GM21737 (cell line): ENCODE results near the gene SDF2.

Experiments
- ATAC-seq: cut with Tn5 transposase; IDR thresholded peaks from one replicate; pipeline ENCODE4 v1.9.1; 2021; ENCODE audit warnings: mild to moderate bottlenecking, moderate library complexity; ENCODE audit not compliant: unreplicated experiment

Gene SDF2, protein sequence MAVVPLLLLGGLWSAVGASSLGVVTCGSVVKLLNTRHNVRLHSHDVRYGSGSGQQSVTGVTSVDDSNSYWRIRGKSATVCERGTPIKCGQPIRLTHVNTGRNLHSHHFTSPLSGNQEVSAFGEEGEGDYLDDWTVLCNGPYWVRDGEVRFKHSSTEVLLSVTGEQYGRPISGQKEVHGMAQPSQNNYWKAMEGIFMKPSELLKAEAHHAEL

GRCh38 chr17:28661635-28662526 lies at the start of gene SDF2, which contains the start of gene SUPT6H:
SDF2 (minus strand) TSS chr17:28661906; CDS start chr17:28661876, 30 bp downstream.
SUPT6H (plus strand) TSS chr17:28662205; CDS start chr17:28673402, 11,197 bp downstream.
- peak; percentile 69 for ATAC-seq

GRCh38 chr17:28710861-28711722 lies 49.4 kb upstream of the SDF2 start:
- ATAC-seq: peak; percentile 64

DNA sequence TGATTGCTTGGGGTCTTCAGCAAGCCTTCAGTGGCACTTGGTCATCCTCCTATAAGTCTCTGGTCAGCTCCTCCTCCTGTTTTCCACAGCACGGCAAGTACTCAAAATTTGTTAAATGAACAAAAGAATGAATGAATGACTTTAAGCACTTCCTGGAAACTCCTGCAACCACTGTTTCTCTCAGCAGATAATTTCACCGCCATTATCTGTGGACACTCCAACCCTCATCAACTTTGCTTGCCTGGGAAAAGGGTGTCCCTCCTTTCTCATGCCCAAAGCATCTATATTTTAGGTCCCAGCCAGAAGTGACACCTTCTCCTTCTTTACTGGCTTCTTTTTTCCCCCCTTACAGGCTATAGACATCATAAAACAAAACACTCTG lies 45.6 kb upstream of the SDF2 start:
- ATAC-seq: no peak

DNA sequence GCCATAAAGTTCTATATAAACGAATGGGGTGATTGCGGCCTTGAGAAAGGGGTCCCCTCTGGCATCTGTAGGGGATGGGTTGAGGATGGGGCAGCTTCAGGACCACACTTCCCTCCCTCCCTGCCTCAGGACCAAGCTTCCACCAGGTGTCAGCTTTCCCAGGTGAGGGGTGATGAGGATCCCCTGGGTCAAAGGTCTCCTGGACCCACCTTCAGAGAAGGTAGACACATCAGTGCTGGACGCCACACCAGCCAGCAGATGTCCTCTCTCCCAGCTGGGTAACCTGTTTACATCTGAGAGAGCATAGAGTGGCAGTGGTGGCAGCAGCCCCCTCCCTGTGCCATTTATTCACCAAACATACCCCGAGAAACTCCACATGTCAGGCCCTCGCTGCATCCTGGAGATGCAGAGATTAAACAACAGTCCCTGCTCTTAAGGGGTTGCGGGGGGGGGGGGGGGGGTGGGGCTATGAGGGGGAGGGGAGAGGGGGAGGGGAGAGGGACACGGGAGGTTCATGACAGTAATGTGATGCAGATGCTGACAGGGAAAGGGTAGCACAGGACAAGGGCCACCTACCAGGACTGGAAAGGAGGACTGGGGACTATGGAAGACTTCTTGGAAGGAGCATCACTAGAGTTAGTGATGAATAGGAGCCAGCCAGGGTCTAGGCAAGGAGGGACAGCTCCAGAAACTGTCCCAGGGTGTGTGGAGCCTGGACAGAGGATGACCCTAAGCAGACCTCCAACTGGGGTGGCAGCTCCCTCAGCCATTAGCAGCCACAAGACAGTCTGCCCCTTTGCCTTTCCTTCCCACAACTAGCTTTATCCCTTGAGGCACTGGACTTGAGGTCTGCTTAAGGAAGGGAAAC lies 45.0 kb upstream of the SDF2 start:
- ATAC-seq: no peak

GRCh38 chr17:28705728-28706334 lies 44.1 kb upstream of the SDF2 start:
- no peak for ATAC-seq

DNA sequence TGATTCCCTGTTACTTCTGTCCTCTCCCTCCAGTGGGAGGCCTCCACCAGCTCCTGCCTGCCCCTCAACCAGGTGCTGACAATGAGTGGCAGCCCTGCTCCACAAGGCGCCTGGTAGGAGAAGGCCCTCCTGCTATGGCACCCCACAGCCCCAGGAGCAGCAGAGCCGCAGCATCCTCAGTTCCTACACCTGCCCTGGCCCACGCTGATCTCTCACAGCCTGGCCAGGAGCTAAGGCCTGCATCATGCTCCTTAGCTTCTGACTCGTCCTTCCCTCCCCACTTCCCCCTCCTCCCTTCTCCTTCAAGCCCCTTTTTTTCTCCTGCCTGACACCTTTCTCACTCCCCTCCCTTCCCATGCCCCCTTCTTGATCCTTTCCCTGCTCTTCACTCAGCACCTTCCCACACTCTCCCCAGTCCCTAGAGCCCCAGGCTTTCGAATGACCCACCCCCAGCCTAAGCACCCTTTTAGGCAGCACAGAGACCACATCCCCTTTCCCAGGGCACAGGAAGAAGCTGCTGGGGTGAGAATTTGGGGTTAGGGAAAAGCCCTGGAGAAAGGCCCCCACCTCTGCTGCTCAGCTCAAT lies 43.5 kb upstream of the SDF2 start:
- no peak for ATAC-seq

- no peak for ATAC-seq
Measured at GRCh38 chr17:28704219-28704858, 42.6 kb upstream of the SDF2 start.

GRCh38 chr17:28703552-28704218 lies 42.0 kb upstream of the SDF2 start:
- ATAC-seq: no peak

GRCh38 chr17:28702752-28703150 lies 41.0 kb upstream of the SDF2 start:
- ATAC-seq: no peak

DNA sequence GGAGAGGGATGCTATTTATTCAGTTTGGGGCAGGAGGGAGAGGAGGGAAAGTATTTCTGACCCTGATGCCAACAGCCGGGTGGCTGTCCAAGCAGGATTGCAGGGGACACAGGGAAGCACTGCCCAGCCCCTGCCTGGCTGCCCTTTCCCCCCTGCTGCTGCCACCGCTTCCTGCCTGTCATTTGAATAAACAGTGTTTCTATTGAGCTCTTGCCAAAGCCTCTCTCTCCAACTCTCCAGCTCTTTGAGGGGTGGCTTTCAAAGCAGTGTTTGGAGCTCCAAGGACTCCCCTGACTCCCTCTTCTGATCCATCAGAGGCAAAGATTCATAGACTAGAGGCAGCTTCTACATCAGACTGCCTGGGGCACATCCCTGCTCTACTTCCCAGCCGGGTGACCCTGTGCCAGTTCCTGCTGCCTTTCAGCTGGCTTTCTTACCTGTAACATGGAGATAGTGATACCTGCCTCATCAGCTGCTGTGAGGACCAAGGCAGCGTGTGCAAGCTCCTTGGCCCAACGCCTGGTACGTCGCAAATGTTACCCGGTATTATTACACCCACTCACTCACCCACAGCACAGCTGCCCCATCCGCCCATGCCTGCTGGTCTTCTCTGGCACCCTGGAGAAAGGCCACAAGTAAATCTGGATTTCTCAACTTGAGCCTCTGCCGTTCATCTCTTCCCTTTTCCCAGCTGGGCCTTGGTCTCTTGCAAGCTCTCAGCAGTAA lies 40.5 kb upstream of the SDF2 start:
- no peak for ATAC-seq

GRCh38 chr17:28700830-28701492 lies 39.3 kb upstream of the SDF2 start:
- ATAC-seq: no peak

GRCh38 chr17:28700278-28700677 lies 38.6 kb upstream of the SDF2 start:
- no peak for ATAC-seq

DNA sequence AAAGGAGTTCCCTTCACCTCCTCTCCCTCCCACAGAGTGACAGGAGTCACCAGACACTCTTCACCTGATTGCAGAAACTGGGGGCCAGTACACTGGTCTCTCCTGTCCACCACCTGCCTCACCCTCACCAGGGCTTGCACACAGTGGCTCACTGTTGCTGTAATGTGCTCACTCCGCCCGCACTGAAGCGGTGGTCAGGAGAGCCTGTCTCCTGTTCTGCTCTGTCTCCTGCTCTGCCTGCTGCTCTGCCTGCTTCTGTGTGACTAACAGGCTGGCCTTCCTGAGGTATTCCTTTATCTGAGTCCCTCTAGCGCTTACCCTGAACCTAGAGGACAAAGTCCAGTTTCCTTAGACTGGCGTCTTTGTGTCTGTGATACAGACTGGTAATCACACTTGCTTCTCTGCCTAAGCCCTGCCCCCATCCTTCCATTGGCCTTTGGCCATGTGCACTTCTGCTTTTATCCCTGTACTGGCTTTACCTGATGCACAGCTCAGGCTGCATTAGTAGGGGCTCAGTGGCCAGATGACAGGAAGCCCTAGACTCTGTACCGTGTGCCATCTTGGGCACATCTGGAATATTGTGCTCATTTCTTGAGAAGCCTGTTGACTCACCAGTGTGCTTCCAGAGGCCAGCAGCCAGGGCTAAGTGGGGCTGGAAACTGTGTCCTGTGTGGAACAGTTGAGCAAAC lies 36.7 kb upstream of the SDF2 start:
- ATAC-seq: no peak

DNA sequence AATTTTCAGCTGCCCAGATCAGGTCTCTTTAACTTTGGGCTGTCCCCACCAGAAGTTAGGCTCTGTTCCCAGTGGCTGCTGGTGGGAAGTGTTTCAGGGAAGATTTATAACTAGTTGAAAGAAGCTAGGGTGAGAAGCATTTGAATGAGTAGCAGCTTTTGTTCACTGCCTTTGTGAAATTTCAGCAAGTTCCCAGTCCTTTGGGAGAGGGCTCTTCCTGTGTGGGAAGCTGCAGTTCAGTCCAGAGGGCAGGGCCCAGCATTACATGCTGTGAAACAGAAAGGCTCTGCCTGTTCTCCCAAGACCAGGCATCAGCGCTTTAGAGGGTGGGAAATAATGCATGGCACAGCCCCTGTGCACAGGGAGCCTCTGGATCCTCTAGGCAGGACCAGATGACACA lies 32.2 kb upstream of the SDF2 start:
- ATAC-seq: no peak

DNA sequence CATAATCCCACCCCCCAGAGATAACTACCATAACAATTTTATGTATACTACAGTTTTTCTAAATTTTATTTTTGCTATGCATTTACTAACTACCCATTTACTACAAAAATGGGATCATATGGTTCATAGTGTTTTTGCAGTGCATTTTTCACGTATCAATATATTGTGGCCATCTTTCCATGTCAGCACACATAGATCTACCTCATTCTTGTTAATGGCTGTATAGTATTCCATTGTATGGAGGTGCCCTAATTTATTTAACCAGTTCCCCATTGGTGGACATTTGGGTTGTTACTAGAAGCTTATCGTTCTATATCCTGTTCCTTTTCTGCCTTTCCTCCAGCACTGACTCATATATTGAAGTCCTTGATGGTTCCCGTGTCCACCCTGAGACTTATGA lies 27.3 kb upstream of the SDF2 start:
- no peak for ATAC-seq

- ATAC-seq: no peak
Measured at GRCh38 chr17:28688481-28688880, 26.8 kb upstream of the SDF2 start.

DNA sequence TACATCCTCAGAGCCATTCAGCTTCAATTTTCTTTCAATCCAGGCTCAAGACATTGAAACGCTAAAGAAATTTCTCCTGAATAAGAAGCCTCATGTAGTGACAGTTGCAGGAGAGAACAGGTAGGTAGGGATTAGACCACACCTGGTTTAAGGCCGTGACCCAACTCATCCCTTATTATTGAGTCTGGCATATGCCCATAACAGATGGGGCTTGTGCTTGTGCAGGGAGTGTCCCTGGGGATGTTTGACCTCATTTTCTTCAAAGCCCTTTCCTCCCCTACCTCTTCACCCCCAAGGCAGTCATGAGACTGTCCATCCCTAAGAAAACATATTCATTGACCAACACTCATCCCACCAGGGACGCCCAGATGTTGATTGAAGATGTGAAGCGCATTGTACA lies 24.6 kb upstream of the SDF2 start:
- no peak for ATAC-seq
